Effector memory CD8-positive, alpha-beta T cell (primary cell): ENCODE data around the gene ZNF577.

Source experiments
- ATAC-seq: fragments of 150-1000 bp; cut with Tn5 transposase; replicated peaks from 2 replicates; pipeline ENCODE4 v1.10.0; 2021; ENCODE audit warnings: mild to moderate bottlenecking, moderate library complexity
- DNase-seq, 3 experiments: peaks; one replicate each; pipeline ENCODE4 v3.0.0; 2021
- H3K27ac Mint-ChIP-seq, 2 donors: one replicate each; pipeline ENCODE4 v1.8.0; 2022; ENCODE audit warnings: mild to moderate bottlenecking in 2 of 2, mixed read lengths in 2 of 2, moderate library complexity in 2 of 2
- H3K27me3 Mint-ChIP-seq, 2 donors: one replicate each; pipeline ENCODE4 v1.8.0; 2022; ENCODE audit warnings: mixed read lengths in 2 of 2
- H3K36me3 Mint-ChIP-seq: one replicate; pipeline ENCODE4 v1.8.0; 2022; ENCODE audit warnings: mild to moderate bottlenecking, moderate library complexity, mixed read lengths; ENCODE audit not compliant: insufficient read depth
- H3K4me1 Mint-ChIP-seq, 2 donors: one replicate each; pipeline ENCODE4 v1.8.0; 2022; ENCODE audit warnings: low read depth in 2 of 2, mixed read lengths in 2 of 2
- H3K4me3 Mint-ChIP-seq, 2 donors: one replicate each; pipeline ENCODE4 v1.8.0; 2022; ENCODE audit warnings: mild to moderate bottlenecking in 2 of 2, mixed read lengths in 2 of 2, moderate library complexity in 2 of 2
- H3K9me3 Mint-ChIP-seq, 2 donors: one replicate each; pipeline ENCODE4 v1.8.0; 2022; ENCODE audit warnings: mixed read lengths in 2 of 2

The ZNF577 gene

DNA sequence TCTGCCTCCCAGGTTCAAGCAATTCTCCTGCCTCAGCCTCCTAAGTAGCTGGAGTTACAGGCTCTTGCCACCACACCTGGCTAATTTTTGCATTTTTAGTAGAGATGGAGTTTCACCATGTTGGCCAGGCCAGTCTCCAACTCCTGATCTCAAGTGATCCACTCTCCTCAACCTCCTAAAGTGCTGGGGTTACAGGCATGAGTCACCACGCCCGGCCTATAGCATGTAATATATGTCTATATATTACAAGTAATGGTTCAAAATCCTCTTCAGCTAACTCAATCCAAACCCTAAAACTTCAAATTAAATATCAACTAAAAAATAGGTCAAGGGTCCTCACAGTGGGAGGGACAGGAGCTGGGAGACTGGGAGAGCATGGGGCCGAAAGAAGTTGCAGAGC, 64.8 kb downstream of the ZNF577 start:
- H3K36me3 Mint-ChIP-seq, result no peaks in the 10 kb centered on the region
- no peaks in the 10 kb centered on the region for H3K4me1 Mint-ChIP-seq
- peaks cover 6 to 34% of the 10 kb centered on the region in 2 donors for H3K9me3 Mint-ChIP-seq
- H3K4me3 Mint-ChIP-seq, result no peak overlapping the region
- peaks cover 8 to 12% of the 10 kb centered on the region in 2 donors for H3K27me3 Mint-ChIP-seq
- ATAC-seq (no peak), DNase-seq (no peak)
- H3K27ac Mint-ChIP-seq, result no peak overlapping the region

DNA sequence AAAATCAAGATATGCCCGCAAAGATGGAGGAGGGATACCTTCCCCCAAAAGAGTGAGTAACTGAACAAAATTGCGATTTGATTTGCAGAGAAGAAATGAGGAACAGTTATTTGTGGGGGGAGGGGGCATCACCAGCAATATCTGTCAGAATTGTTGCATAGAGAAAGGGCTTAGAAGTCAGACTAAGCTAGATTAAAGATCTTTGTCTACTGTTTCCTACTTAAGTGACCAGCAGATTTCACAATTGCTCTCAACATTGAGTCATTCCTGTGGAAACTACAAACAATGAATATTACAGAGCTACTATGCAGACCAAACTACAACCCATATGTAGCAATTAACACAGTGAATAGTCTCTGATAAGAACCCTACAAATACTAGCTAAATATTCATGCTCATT, 65.4 kb downstream of the ZNF577 start:
- Mint-ChIP-seq H3K4me1 (no peaks in the 10 kb centered on the region), H3K27ac (no peak overlapping the region), H3K36me3 (no peaks in the 10 kb centered on the region), H3K4me3 (no peak overlapping the region), H3K27me3 (peaks cover 8 to 12% of the 10 kb centered on the region in 2 donors), H3K9me3 (peaks cover 5 to 34% of the 10 kb centered on the region in 2 donors)
- no peak for DNase-seq
- no peak for ATAC-seq

DNA sequence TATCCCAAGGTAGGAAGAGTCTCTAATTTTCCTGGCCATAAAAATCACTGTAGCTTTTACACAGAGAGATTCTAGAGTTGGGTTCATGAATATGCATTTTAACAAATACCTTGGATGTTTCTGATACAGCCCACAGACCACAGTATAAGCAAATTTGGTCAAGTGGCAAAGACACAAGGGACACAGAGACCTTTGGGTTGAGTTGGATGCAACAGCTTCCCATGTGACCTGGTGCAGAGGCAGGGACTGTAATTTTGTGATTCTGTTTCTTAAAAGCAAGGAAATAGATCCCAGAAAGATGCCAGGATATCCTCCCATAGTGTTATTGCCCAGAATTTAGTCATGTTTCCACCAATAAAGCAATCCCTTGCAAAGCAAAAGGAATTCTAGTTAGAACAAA, 65.8 kb downstream of the ZNF577 start:
- ATAC-seq, result no peak
- no peak for DNase-seq
- H3K27me3 Mint-ChIP-seq, result peaks cover 8 to 12% of the 10 kb centered on the region in 2 donors
- no peaks in the 10 kb centered on the region for H3K36me3 Mint-ChIP-seq
- peaks cover 4 to 37% of the 10 kb centered on the region in 2 donors for H3K9me3 Mint-ChIP-seq
- no peak overlapping the region for H3K27ac Mint-ChIP-seq
- H3K4me3 Mint-ChIP-seq, result no peak overlapping the region
- no peaks in the 10 kb centered on the region for H3K4me1 Mint-ChIP-seq

DNA sequence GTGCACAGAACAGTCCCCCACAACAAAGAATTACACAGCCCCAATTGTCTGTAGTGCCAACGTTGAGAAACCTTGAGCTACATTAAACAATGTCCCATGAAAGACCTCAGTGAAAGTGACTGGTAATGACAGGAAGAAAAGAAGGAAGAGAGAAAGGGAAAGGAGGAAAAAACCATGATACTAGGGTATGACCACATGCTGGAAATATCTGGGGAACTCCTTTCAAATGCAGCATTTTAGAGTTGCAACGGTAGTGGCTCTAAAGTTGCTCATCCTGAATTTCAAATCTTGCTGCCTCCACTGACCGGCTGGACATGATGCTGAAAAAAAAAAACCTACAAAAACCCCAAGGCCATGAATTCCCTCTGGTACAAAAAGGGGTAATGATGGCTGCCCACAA, 66.3 kb downstream of the ZNF577 start:
- ATAC-seq (no peak), DNase-seq (no peak)
- Mint-ChIP-seq H3K9me3 (peaks cover 3 to 39% of the 10 kb centered on the region in 2 donors), H3K27ac (no peak overlapping the region), H3K4me3 (no peak overlapping the region), H3K36me3 (no peaks in the 10 kb centered on the region), H3K4me1 (no peaks in the 10 kb centered on the region), H3K27me3 (peaks cover 8 to 12% of the 10 kb centered on the region in 2 donors)
